Endothelial cell of umbilical vein (primary cell): Measurements from ENCODE around the gene IL31RA. TPM values are rescaled to one million over a fixed set of nuclear protein-coding genes. Genes with fewer than 3 reads are reported as not detected.

ENCODE experiments used
- BruUV-seq: library from RNA; stranded (reverse); fragments of 400-500 nt; replicated peaks from 2 replicates; lab custom pipeline; 2021; lab: Mats Ljungman, UMichigan
- CTCF ChIA-PET: fragments of 300-600, 350-600 bp; sonication (Branson Sonifier 250); formaldehyde crosslinking; loops from one replicate; lab custom pipeline; 2021; ENCODE audit warnings: antibody characterized with exemption, inconsistent platforms; lab: Charles Lee
- POLR2A ChIA-PET: fragments of 300-600, 350-600 bp; sonication (Branson Sonifier 250); formaldehyde crosslinking; loops from one replicate; lab custom pipeline; 2021; ENCODE audit warnings: antibody characterized with exemption, inconsistent platforms; lab: Charles Lee
- DNase-seq: peaks from one replicate; pipeline ENCODE4 v3.0.0-alpha.2; 2011; ENCODE audit warnings: low read depth, low spot score
- FAIRE-seq: peaks from 2 replicates; lab custom pipeline; 2011; peaks lifted over from hg19 to GRCh38; lab: Jason Lieb, UNC
- H2AFZ ChIP-seq: 2 replicates; pipeline ENCODE4 v1.6.0; 2012; ENCODE audit warnings: low read depth, low read length, control low read depth, inconsistent platforms
- H3K27ac ChIP-seq: 2 replicates; pipeline ENCODE4 v1.5.1; 2011; ENCODE audit warnings: low read depth, mild to moderate bottlenecking, control low read depth, low read length, moderate library complexity; ENCODE audit not compliant: insufficient read depth
- H3K27me3 ChIP-seq, 2 experiments: 2 replicates each; pipeline versions ENCODE4 v1.6.0 to v1.6.1; 2011; ENCODE audit warnings: low read length in 2 of 2, mixed read lengths in 1 of 2; ENCODE audit not compliant: control insufficient read depth in 2 of 2, insufficient read depth in 2 of 2
- H3K36me3 ChIP-seq, 2 experiments: 2 replicates in 1 of 2; 3 replicates in 1 of 2; pipeline ENCODE4 v1.5.1; 2011; ENCODE audit warnings: low read length in 2 of 2, mild to moderate bottlenecking in 1 of 2, moderate library complexity in 1 of 2; ENCODE audit not compliant: control insufficient read depth in 2 of 2, insufficient read depth in 2 of 2; ENCODE audit errors: extremely low read depth in 1 of 2
- H3K4me1 ChIP-seq: 3 replicates; pipeline ENCODE4 v1.5.1; 2011; ENCODE audit warnings: mild to moderate bottlenecking, low read length; ENCODE audit not compliant: control insufficient read depth, insufficient read depth; ENCODE audit errors: extremely low read depth
- H3K4me2 ChIP-seq: 2 replicates; pipeline ENCODE4 v1.6.1; 2011; ENCODE audit warnings: low read length, control low read depth, mixed read lengths; ENCODE audit not compliant: insufficient read depth
- H3K4me3 ChIP-seq, 3 experiments: fragments of 200-600 bp in 1 of 3; sonication (generic), shearing (Covaris generic) in 1 of 3; replicated peaks in 1 of 3; 2 replicates each; pipeline ENCODE4 v1.5.1; 2011 to 2016; ENCODE audit warnings: control low read depth in 3 of 3, low read length in 3 of 3, mild to moderate bottlenecking in 2 of 3, inconsistent platforms in 1 of 3, low read depth in 1 of 3, moderate library complexity in 1 of 3; ENCODE audit not compliant: insufficient read depth in 1 of 3
- H3K79me2 ChIP-seq: 2 replicates; pipeline ENCODE4 v1.6.0; 2012; ENCODE audit warnings: low read length, inconsistent platforms; ENCODE audit not compliant: control insufficient read depth, insufficient read depth
- H3K9ac ChIP-seq: replicated peaks from 2 replicates; pipeline ENCODE3; 2011; ENCODE audit warnings: low read length, control low read depth; ENCODE audit not compliant: insufficient read depth; ENCODE audit errors: extremely low read depth
- H3K9me1 ChIP-seq: replicated peaks from 3 replicates; pipeline ENCODE4 v1.6.0; 2011; ENCODE audit warnings: mild to moderate bottlenecking, low read length; ENCODE audit not compliant: control insufficient read depth, insufficient read depth; ENCODE audit errors: extremely low read depth
- H3K9me3 ChIP-seq: replicated peaks from 2 replicates; pipeline ENCODE4 v1.5.1; 2012; ENCODE audit warnings: low read length, inconsistent platforms; ENCODE audit not compliant: control insufficient read depth, insufficient read depth
- H4K20me1 ChIP-seq: replicated peaks from 2 replicates; pipeline ENCODE3; 2011; ENCODE audit warnings: mild to moderate bottlenecking, low read length; ENCODE audit not compliant: control insufficient read depth, insufficient read depth; ENCODE audit errors: extremely low read depth
- CTCF ChIP-seq, 2 donors: IDR thresholded peaks; 1 replicate in 1 of 2; 2 replicates in 1 of 2; pipeline ENCODE4 v1.5.1; 2011; ENCODE audit warnings: low read length in 2 of 2, mild to moderate bottlenecking in 2 of 2, moderate library complexity in 2 of 2, control low read depth in 1 of 2, inconsistent platforms in 1 of 2, low read depth in 1 of 2; ENCODE audit not compliant: insufficient read depth in 1 of 2; ENCODE audit errors: extremely low read depth in 1 of 2
- EZH2 ChIP-seq: IDR thresholded peaks from 2 replicates; pipeline ENCODE4 v1.6.1; 2012; ENCODE audit warnings: borderline replicate concordance, low read depth, mild to moderate bottlenecking, moderate library complexity, low read length, inconsistent platforms; ENCODE audit not compliant: severe bottlenecking
- FOS ChIP-seq: IDR thresholded peaks from 2 replicates; pipeline ENCODE4 v1.6.1; 2011; ENCODE audit warnings: mild to moderate bottlenecking, low read length, moderate library complexity, borderline replicate concordance; ENCODE audit not compliant: insufficient read depth
- GATA2 ChIP-seq: IDR thresholded peaks from 2 replicates; pipeline ENCODE4 v1.7.0; 2011; ENCODE audit warnings: low read depth, mild to moderate bottlenecking, moderate library complexity, mixed read lengths, low read length; ENCODE audit not compliant: insufficient read length, insufficient read depth
- JUN ChIP-seq: IDR thresholded peaks from 2 replicates; pipeline ENCODE4 v1.6.1; 2011; ENCODE audit warnings: borderline replicate concordance, low read depth; ENCODE audit not compliant: insufficient read length, insufficient read depth
- MAX ChIP-seq: IDR thresholded peaks from 2 replicates; pipeline ENCODE4 v1.6.1; 2011; ENCODE audit not compliant: insufficient read depth, insufficient read length
- MYC ChIP-seq: IDR thresholded peaks from one replicate; pipeline ENCODE4 v1.6.1; 2011; ENCODE audit warnings: mild to moderate bottlenecking, low read depth, low read length
- POLR2A ChIP-seq: IDR thresholded peaks from 2 replicates; pipeline ENCODE4 v1.6.1; 2012; ENCODE audit warnings: low read depth, mild to moderate bottlenecking, control low read depth, low read length
- POLR2AphosphoS5 ChIP-seq: IDR thresholded peaks from 2 replicates; pipeline ENCODE4 v1.6.1; 2012; ENCODE audit warnings: low read depth, mild to moderate bottlenecking, control low read depth, low read length, moderate library complexity; ENCODE audit not compliant: insufficient read depth
- dilution Hi-C: fragments of 300-500 bp; cut with MboI; formaldehyde crosslinking; loops from one replicate; pipeline ENCODE4 v1.15.0; 2019; ENCODE audit warnings: low sequenced_read_pairs; ENCODE audit not compliant: extremely low pct_ligation_motif_present
- intact Hi-C: fragments of 100-400 bp; cut with micrococcal nuclease; formaldehyde crosslinking; loops from one replicate; pipeline ENCODE4 v1.10.0; 2022
- polyA plus RNA-seq, 4 experiments: library from polyadenylated mRNA; depleted of rRNA in 3 of 4; stranded (reverse) in 3 of 4; unstranded in 1 of 4; fragments of >200 nt; gene quantifications; 2 replicates each; pipeline versions ENCODE4 v1.2.1 to v1.2.3, GENCODE V29; 2011 to 2012; ENCODE audit warnings: missing spikeins in 1 of 4
- total RNA-seq: library from RNA; stranded (reverse); gene quantifications from 2 replicates; pipeline ENCODE4 v1.2.3, GENCODE V29; 2021

IL31RA gene
- total and polyA plus RNA-seq, 2 donors (not counting 3 experiments of a cell fraction or from before 2014, with no cell fraction given): 0.14 to 0.75 TPM

- Histone ChIP-seq H3K27ac (no peak overlapping the region), H3K9me3 (no peaks in the 10 kb centered on the region), H3K4me2 (no peak overlapping the region), H2AFZ (no peak overlapping the region), H3K79me2 (no peaks in the 10 kb centered on the region), H3K4me3 (no peak overlapping the region), H4K20me1 (no peaks in the 10 kb centered on the region), H3K9me1 (no peaks in the 10 kb centered on the region), H3K9ac (no peak overlapping the region), H3K27me3 (no peaks in the 10 kb centered on the region), H3K4me1 (peaks cover 38% of the 10 kb centered on the region), H3K36me3 (no peaks in the 10 kb centered on the region)
- intact Hi-C loops: loop anchor here (10.0 kb wide), 1 partner anchor 392 kb away; the partner anchor contains the start of gene PLPP1
- dilution Hi-C loops: no loop called here
- no TSS peak for BruUV-seq
- CTCF ChIA-PET: no interaction called here
- FAIRE-seq (no peak), DNase-seq (no peak)
- POLR2A ChIA-PET: no interaction called here
- no peak for TF ChIP-seq MAX
- TF ChIP-seq MYC: no peak
- TF ChIP-seq GATA2: no peak
- no peak for TF ChIP-seq EZH2
- TF ChIP-seq CTCF (IDR thresholded peaks at IDR 0.05; ENCODE audit: extremely low read depth in 1 of 2, insufficient read depth in 1 of 2, low read depth in 1 of 2, low read length in 2 of 2): no peak
- TF ChIP-seq POLR2AphosphoS5: no peak
- TF ChIP-seq JUN: no peak
- TF ChIP-seq POLR2A: no peak
- no peak for TF ChIP-seq FOS
These were observed 75.3 kb downstream of the IL31RA start for GRCh38 chr5:55926476-55926875.
